ENCODE measurements around the gene ETV3L.

GRCh38 chr1:157119008-157119407 lies 19.4 kb upstream of the ETV3L start:
- TF ChIP-seq EZH2phosphoT487 (IDR thresholded peaks at IDR 0.05; ENCODE audit: insufficient read depth, low read depth): no peak
- TF ChIP-seq EZH2 (IDR thresholded peaks at IDR 0.05; ENCODE audit: insufficient read depth, poor library complexity, severe bottlenecking): no peak

Data from GM23248 (cell line).